Measurements from ENCODE around the gene ST14.

DNA sequence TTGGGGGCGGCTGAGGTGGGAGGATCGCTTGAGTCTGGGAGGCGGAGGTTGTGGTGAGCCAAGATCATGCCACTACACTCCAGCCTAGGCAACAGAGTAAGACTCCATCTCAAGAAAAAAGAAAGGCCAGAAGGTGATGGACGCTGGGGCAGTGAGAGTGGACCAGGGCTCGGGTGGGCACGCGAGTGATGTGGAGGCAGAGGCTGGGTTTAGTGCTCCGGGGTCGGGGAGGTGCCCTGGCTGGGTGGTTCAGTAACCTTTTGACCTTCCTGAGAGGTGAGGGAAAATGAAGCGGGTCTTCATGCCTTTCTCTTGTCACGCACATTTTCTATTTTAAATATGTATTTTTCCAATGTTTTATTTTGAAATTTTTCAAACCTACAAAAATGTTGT, 45.1 kb downstream of the ST14 start:
- TF ChIP-seq CTCF (IDR thresholded peaks at IDR 0.05 in 8 of 11, conservative IDR thresholded peaks at IDR 0.05 in 3 of 11), result no peak
- TF ChIP-seq POLR2A (IDR thresholded peaks at IDR 0.05), result no peak
